PC-3 (cell line): ENCODE data around the gene ACCS.

Experiments
- EZH2 ChIP-seq: fragments of 300-600 bp; sonication (generic); IDR thresholded peaks from one replicate; pipeline ENCODE4 v1.6.1; 2017; ENCODE audit warnings: antibody characterized with exemption, mild to moderate bottlenecking, low read length; ENCODE audit not compliant: unreplicated experiment
- TF ChIP-seq, protein P1 (sequence below): fragments of 300-600 bp; sonication (generic); conservative IDR thresholded peaks from 2 replicates; pipeline ENCODE4 v1.5.1; 2017; ENCODE audit warnings: antibody characterized with exemption, low read depth, mild to moderate bottlenecking, low read length

DNA sequence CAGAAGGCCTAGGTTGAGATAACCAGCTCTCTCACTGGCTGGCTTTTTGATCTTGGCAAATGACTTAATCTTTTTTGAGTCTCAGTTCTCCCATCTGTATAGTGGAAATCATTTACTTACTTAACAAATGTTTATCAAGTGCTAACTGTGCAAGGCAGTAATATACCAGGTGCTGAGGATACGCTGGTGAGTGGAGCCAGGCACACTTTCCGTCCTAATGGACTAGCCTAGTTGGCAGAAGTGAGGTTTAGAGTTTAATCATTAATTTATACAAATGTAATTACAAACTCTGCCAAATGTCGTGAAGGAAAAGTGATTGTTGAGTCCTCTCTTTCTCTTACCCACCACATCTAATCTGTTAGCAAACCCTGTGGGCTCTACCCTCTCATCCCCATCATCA lies 62.7 kb downstream of the ACCS start:
- TF ChIP-seq, protein P1, sequence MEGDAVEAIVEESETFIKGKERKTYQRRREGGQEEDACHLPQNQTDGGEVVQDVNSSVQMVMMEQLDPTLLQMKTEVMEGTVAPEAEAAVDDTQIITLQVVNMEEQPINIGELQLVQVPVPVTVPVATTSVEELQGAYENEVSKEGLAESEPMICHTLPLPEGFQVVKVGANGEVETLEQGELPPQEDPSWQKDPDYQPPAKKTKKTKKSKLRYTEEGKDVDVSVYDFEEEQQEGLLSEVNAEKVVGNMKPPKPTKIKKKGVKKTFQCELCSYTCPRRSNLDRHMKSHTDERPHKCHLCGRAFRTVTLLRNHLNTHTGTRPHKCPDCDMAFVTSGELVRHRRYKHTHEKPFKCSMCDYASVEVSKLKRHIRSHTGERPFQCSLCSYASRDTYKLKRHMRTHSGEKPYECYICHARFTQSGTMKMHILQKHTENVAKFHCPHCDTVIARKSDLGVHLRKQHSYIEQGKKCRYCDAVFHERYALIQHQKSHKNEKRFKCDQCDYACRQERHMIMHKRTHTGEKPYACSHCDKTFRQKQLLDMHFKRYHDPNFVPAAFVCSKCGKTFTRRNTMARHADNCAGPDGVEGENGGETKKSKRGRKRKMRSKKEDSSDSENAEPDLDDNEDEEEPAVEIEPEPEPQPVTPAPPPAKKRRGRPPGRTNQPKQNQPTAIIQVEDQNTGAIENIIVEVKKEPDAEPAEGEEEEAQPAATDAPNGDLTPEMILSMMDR: no peak
- no peak for TF ChIP-seq EZH2
